Activated B cell treated with CpG ODN at 0.5 μM for 24 hours (primary cell): ENCODE results near the gene LSR. TPM values are rescaled to one million over a fixed set of nuclear protein-coding genes. Genes with fewer than 3 reads are reported as not detected.

Source experiments
- ATAC-seq: fragments of 200-7000 bp; cut with Tn5 transposase; one replicate; pipeline ENCODE4 v1.10.0; 2021; ENCODE audit warnings: low read depth, mild to moderate bottlenecking, moderate library complexity
- CTCF ChIA-PET: fragments of 350-600 bp; sonication (Branson Sonifier 250); formaldehyde crosslinking; loops from one replicate; lab custom pipeline; 2021; ENCODE audit warnings: antibody characterized with exemption; lab: Charles Lee
- POLR2A ChIA-PET: fragments of 350-600 bp; sonication (Branson Sonifier 250); formaldehyde crosslinking; loops from one replicate; lab custom pipeline; 2021; ENCODE audit warnings: antibody characterized with exemption; lab: Charles Lee
- DNase-seq: peaks from one replicate; pipeline ENCODE4 v3.0.0; 2022
- H3K27ac Mint-ChIP-seq: one replicate; pipeline ENCODE4 v1.8.0; 2020; ENCODE audit warnings: mixed read lengths
- H3K27me3 Mint-ChIP-seq: one replicate; pipeline ENCODE4 v1.8.0; 2021; ENCODE audit warnings: mixed read lengths
- H3K36me3 Mint-ChIP-seq: one replicate; pipeline ENCODE4 v1.8.0; 2021; ENCODE audit warnings: low read depth, mixed read lengths
- H3K4me1 Mint-ChIP-seq: one replicate; pipeline ENCODE4 v1.8.0; 2021; ENCODE audit warnings: mixed read lengths
- H3K4me3 Mint-ChIP-seq: one replicate; pipeline ENCODE4 v1.8.0; 2020; ENCODE audit warnings: mild to moderate bottlenecking, mixed read lengths
- H3K9me3 Mint-ChIP-seq: one replicate; pipeline ENCODE4 v1.8.0; 2020; ENCODE audit warnings: mixed read lengths
- intact Hi-C: fragments of 100-400 bp; cut with micrococcal nuclease; formaldehyde crosslinking; loops from one replicate; pipeline ENCODE4 v1.15.1; 2024
- total RNA-seq: library from RNA; stranded (reverse); gene quantifications from 2 replicates; pipeline ENCODE4 v1.2.3, GENCODE V29; 2022
- TF ChIP-seq, protein P1 (sequence below): fragments of 200-600 bp; IDR thresholded peaks from one replicate; pipeline ENCODE4 v1.8.0; 2022; ENCODE audit warnings: antibody characterized with exemption, mild to moderate bottlenecking

The LSR gene
- total RNA-seq, 1 donor from 2014 or later, result 18.0 TPM

DNA sequence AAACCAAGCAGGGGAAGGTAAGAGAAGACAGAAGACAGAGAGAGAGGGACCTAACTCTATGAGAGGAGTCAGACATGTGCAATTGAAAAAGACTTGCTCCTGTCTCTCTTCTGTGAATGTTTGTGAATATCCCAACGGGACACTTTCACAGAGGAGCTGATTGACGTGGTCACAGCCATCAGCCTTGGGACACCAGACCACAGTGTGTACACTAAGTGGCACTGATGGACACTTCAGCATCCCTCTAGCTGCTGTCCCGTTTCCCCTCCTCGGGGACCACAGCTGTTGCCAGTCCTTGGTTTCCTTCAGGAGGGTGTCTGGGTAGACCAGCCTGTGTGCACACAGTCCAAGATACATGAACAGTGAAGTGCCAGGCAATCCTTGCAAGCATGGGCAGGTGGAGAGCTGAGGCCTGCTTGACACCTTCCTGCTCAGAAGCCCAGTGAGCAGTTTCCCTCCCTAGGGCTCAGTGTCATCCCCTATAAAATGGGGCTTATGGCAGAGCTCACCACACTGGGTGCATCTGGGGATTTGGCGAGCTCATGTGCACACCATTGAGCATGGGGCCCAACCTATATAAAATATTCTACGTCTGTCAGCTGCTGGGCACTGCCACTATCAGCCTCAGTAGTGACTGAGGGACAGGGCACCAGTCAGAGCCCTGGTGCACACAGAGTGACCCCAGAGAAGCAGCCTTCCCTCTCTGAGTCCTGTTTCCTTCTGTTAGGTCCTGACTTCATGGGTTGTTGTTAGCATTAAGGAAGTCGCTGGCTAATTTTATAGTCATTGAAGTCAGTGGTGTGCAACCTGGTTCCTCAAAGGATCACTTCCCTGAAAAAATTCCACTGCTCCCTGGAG lies 15.7 kb downstream of the LSR start:
- peak; percentile 15 for DNase-seq
- Mint-ChIP-seq H3K4me3 (peak overlapping the region; percentile 8), H3K36me3 (peaks cover 22% of the 10 kb centered on the region), H3K27ac (peak overlapping the region; percentile 74), H3K27me3 (no peaks in the 10 kb centered on the region), H3K4me1 (peaks cover 34% of the 10 kb centered on the region), H3K9me3 (no peaks in the 10 kb centered on the region)
- ChIA-PET CTCF (interaction anchor here (0.9 to 1.6 kb wide), 4 partner anchors 14 to 205 kb away, joined by 3 to 6 read pairs (median 4); partner anchors contain the start of gene FXYD5), POLR2A (interaction anchor here (0.6 to 3.5 kb wide), 21 partner anchors 9 to 482 kb away, joined by 3 to 17 read pairs (median 4); partner anchors contain the start of genes CD22, FFAR1 and HAMP)
- intact Hi-C loops, result loop anchor here (5.0 kb wide), 1 partner anchor 197 kb away; no protein-coding TSS in a partner anchor
- no peak for ATAC-seq
- TF ChIP-seq, protein P1, sequence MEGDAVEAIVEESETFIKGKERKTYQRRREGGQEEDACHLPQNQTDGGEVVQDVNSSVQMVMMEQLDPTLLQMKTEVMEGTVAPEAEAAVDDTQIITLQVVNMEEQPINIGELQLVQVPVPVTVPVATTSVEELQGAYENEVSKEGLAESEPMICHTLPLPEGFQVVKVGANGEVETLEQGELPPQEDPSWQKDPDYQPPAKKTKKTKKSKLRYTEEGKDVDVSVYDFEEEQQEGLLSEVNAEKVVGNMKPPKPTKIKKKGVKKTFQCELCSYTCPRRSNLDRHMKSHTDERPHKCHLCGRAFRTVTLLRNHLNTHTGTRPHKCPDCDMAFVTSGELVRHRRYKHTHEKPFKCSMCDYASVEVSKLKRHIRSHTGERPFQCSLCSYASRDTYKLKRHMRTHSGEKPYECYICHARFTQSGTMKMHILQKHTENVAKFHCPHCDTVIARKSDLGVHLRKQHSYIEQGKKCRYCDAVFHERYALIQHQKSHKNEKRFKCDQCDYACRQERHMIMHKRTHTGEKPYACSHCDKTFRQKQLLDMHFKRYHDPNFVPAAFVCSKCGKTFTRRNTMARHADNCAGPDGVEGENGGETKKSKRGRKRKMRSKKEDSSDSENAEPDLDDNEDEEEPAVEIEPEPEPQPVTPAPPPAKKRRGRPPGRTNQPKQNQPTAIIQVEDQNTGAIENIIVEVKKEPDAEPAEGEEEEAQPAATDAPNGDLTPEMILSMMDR, result no peak

DNA sequence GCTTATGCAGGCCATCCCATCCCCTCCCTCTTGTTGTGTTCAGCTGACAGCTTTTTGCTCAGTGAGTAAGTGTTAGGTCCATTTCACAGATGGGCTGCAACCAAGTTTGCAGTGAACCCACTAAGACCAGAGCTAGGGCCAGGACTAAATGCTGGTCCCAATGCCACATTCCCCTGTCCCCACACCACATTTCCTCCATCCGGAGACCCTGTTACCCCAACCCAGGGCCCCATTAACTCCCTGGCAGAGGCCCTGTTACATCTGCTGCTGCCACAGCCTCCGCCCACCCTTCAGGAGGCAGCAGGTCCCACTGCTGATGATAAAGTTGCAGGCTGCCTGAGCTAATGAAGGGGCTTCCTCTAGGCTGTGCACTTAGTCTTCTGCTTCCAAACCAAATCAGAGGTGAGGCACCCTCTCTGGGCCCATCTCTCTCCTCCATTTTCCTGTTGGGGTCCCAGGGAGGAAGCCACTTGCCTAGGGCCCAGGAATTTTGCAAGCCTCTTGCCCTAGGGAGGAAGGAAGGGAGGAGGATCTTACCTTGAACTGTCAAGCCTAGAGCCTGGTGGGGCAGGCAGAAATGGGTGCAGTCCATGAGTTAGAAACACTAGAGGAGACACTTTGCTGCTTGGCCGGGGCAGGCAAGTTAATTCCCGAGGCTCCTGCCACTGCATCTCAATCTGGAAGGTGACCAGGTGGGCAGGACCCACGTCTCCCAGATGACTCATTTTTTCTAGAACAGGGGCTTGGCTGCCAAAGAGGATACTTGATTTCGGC lies 16.5 kb downstream of the LSR start:
- peaks cover 22% of the 10 kb centered on the region for H3K36me3 Mint-ChIP-seq
- H3K4me3 Mint-ChIP-seq, result peak overlapping the region; percentile 71
- CTCF ChIA-PET, result interaction anchor here (1.6 kb wide), 1 partner anchor 111 kb away, joined by 4 read pairs; the partner anchor contains the start of gene FXYD5
- TF ChIP-seq, protein P1, result no peak
- intact Hi-C loops, result loop anchor here (5.0 kb wide), 1 partner anchor 198 kb away; no protein-coding TSS in a partner anchor
- no peaks in the 10 kb centered on the region for H3K27me3 Mint-ChIP-seq
- POLR2A ChIA-PET, result interaction anchor here (0.6 to 3.5 kb wide), 12 partner anchors 9 to 124 kb away, joined by 4 to 17 read pairs (median 8); partner anchors contain the start of genes CD22 and HAMP
- H3K27ac Mint-ChIP-seq, result peak overlapping the region; percentile 74
- ATAC-seq (no peak), DNase-seq (peak; percentile 14)
- peaks cover 38% of the 10 kb centered on the region for H3K4me1 Mint-ChIP-seq
- no peaks in the 10 kb centered on the region for H3K9me3 Mint-ChIP-seq

DNA sequence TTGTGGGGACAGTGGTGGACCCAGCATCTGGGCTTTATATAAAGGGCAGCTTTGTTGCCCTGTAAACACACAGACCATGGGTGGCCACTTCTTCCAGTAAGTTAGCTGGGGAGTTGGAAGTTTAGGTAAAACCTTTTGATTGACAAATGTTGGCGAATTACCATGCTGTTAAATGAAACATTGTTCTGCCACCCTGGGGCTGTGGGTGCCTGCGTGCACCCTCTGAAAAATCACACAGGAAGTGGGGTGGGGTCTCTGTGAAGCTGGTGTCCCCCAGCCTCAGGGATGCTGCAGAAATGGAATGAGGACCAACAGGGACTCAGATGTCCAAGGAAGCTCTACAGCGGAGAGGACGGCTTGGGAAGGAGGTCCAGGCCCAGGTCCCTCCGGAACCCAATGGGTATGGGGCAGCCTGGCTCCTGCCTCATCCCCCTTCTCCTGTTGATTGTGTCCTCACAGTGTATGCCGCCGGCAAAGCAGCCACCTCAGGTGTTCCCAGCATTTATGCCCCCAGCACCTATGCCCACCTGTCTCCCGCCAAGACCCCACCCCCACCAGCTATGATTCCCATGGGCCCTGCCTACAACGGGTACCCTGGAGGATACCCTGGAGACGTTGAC lies 17.2 kb downstream of the LSR start:
- H3K4me1 Mint-ChIP-seq, result peaks cover 45% of the 10 kb centered on the region
- intact Hi-C loops, result loop anchor here (5.0 kb wide), 1 partner anchor 199 kb away; no protein-coding TSS in a partner anchor
- POLR2A ChIA-PET, result interaction anchor here (0.5 to 3.5 kb wide), 11 partner anchors 10 to 125 kb away, joined by 3 to 22 read pairs (median 4); partner anchors contain the start of genes CD22 and FFAR1
- peak overlapping the region; percentile 71 for H3K4me3 Mint-ChIP-seq
- H3K36me3 Mint-ChIP-seq, result peaks cover 27% of the 10 kb centered on the region
- peak; percentile 14 for DNase-seq
- CTCF ChIA-PET, result no interaction called here
- H3K27ac Mint-ChIP-seq, result peak overlapping the region; percentile 74
- no peaks in the 10 kb centered on the region for H3K27me3 Mint-ChIP-seq
- no peaks in the 10 kb centered on the region for H3K9me3 Mint-ChIP-seq
- ATAC-seq, result no peak
- TF ChIP-seq, protein P1, result no peak

DNA sequence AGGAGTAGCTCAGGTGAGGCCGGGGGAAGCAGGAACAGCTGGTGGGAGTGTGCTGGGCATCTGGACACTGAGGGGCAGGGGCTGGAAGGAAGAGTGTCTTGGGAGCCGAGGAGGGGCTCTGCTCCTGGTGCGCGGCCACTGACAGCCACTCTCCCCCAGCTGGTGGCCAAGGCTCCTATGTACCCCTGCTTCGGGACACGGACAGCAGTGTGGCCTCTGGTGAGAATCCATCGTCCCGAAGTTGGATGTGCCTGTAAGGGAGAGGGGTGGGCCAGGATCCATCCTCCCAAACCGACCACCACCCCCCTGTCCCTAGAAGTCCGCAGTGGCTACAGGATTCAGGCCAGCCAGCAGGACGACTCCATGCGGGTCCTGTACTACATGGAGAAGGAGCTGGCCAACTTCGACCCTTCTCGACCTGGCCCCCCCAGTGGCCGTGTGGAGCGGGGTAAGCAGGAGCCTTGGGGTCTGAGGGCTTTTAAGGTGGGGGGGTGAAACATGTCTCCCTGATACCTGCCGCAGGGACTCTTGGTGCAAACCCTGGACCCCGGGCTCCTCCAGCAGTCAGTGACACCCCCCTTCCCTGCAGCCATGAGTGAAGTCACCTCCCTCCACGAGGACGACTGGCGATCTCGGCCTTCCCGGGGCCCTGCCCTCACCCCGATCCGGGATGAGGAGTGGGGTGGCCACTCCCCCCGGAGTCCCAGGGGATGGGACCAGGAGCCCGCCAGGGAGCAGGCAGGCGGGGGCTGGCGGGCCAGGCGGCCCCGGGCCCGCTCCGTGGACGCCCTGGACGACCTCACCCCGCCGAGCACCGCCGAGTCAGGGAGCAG lies 17.9 kb downstream of the LSR start:
- TF ChIP-seq, protein P1, result no peak
- Mint-ChIP-seq H3K27ac (peak overlapping the region; percentile 94), H3K4me3 (peak overlapping the region; percentile 94), H3K4me1 (peaks cover 53% of the 10 kb centered on the region), H3K36me3 (peaks cover 34% of the 10 kb centered on the region), H3K9me3 (no peaks in the 10 kb centered on the region), H3K27me3 (no peaks in the 10 kb centered on the region)
- intact Hi-C loops, result loop anchor here (1.0 to 5.0 kb wide), 2 partner anchors 52 to 199 kb away; no protein-coding TSS in a partner anchor
- no peak for ATAC-seq
- DNase-seq, result no peak
- POLR2A ChIA-PET, result interaction anchor here (0.6 to 4.7 kb wide), 12 partner anchors 10 to 142 kb away, joined by 3 to 61 read pairs (median 4); partner anchors contain the start of gene FFAR1
- CTCF ChIA-PET, result no interaction called here
